CD4-positive, CD25-positive, alpha-beta regulatory T cell (primary cell): ENCODE results near the gene ARFIP2. TPM values are rescaled to one million over a fixed set of nuclear protein-coding genes. Genes with fewer than 3 reads are reported as not detected.
A peak's percentile ranks its signal among the peaks of the same experiment; 100 is the strongest.

Experiments
- ATAC-seq, 2 donors: fragments of 150-1000 bp; cut with Tn5 transposase; one replicate each; pipeline ENCODE4 v1.10.0; 2021; ENCODE audit warnings: low read depth in 2 of 2, moderate number of reproducible peaks in 2 of 2, moderate library complexity in 1 of 2
- DNase-seq, 3 donors: peaks; one replicate each; pipeline versions ENCODE4 v3.0.0 to v3.0.0-alpha.2; 2012 to 2022; ENCODE audit warnings: mixed read lengths in 1 of 3
- H3K27ac ChIP-seq: one replicate; pipeline ENCODE4 v1.7.0; 2013; ENCODE audit warnings: mild to moderate bottlenecking, low read length; ENCODE audit not compliant: insufficient read depth, poor library complexity, severe bottlenecking
- H3K27me3 ChIP-seq: one replicate; pipeline ENCODE4 v1.7.0; 2013; ENCODE audit warnings: low read length; ENCODE audit not compliant: control insufficient read depth, insufficient read depth
- H3K36me3 ChIP-seq: one replicate; pipeline ENCODE4 v1.7.0; 2013; ENCODE audit warnings: mild to moderate bottlenecking, low read length, moderate library complexity; ENCODE audit not compliant: control insufficient read depth, insufficient read depth
- H3K4me1 ChIP-seq: 2 replicates; pipeline ENCODE4 v1.7.0; 2013; ENCODE audit warnings: mild to moderate bottlenecking, low read length; ENCODE audit not compliant: insufficient read depth, control insufficient read depth, poor library complexity, severe bottlenecking
- H3K4me3 ChIP-seq: one replicate; pipeline ENCODE4 v1.7.0; 2013; ENCODE audit warnings: low read depth, mild to moderate bottlenecking, low read length, moderate library complexity
- H3K9me3 ChIP-seq, 2 experiments: 1 replicate in 1 of 2; 2 replicates in 1 of 2; pipeline ENCODE4 v1.7.0; 2013; ENCODE audit warnings: low read length in 2 of 2, mild to moderate bottlenecking in 1 of 2, moderate library complexity in 1 of 2; ENCODE audit not compliant: control insufficient read depth in 2 of 2
- H3K27ac Mint-ChIP-seq, 3 donors: one replicate each; pipeline ENCODE4 v1.8.0; 2020 to 2022; ENCODE audit warnings: mild to moderate bottlenecking in 3 of 3, mixed read lengths in 3 of 3, moderate library complexity in 2 of 3
- H3K27me3 Mint-ChIP-seq: one replicate; pipeline ENCODE4 v1.8.0; 2022; ENCODE audit warnings: mild to moderate bottlenecking, mixed read lengths
- H3K36me3 Mint-ChIP-seq: one replicate; pipeline ENCODE4 v1.8.0; 2020; ENCODE audit warnings: mixed read lengths
- H3K4me1 Mint-ChIP-seq, 4 donors: one replicate each; pipeline ENCODE4 v1.8.0; 2020 to 2022; ENCODE audit warnings: mixed read lengths in 4 of 4, mild to moderate bottlenecking in 1 of 4
- H3K4me3 Mint-ChIP-seq, 4 donors: one replicate each; pipeline ENCODE4 v1.8.0; 2020 to 2022; ENCODE audit warnings: mild to moderate bottlenecking in 4 of 4, mixed read lengths in 4 of 4, moderate library complexity in 3 of 4
- H3K9me3 Mint-ChIP-seq, 7 donors: one replicate each; pipeline ENCODE4 v1.8.0; 2020 to 2022; ENCODE audit warnings: mixed read lengths in 7 of 7, mild to moderate bottlenecking in 3 of 7, moderate library complexity in 2 of 7
- polyA plus RNA-seq, 4 donors: library from polyadenylated mRNA; unstranded; fragments of 300-500 nt; fragmentation: Illumina TruSeq; gene quantifications; one replicate each; pipeline ENCODE4 v1.2.3, GENCODE V29; 2021
- total RNA-seq: library from RNA; stranded (reverse); gene quantifications from one replicate; pipeline ENCODE4 v1.2.3, GENCODE V29; 2022

Gene ARFIP2
- total and polyA plus RNA-seq, 5 donors from 2014 or later = 33.0 to 45.4 (median 37.6) TPM

- no peaks in the 10 kb centered on the region for H3K27me3 ChIP-seq
- H3K27me3 Mint-ChIP-seq = no peaks in the 10 kb centered on the region
- H3K27ac Mint-ChIP-seq = peak overlapping the region in 2 of 3 donors; percentile 22 to 60
- no peak overlapping the region for H3K27ac ChIP-seq
- peak overlapping the region; percentile 26 for H3K4me3 ChIP-seq
- H3K4me1 ChIP-seq = peaks cover 16% of the 10 kb centered on the region
- DNase-seq (no peak), ATAC-seq (no peak)
- H3K4me1 Mint-ChIP-seq = peaks cover 5 to 33% (median 14%) of the 10 kb centered on the region in 4 donors
- peaks cover 6% of the 10 kb centered on the region for H3K36me3 ChIP-seq
- no peaks in the 10 kb centered on the region for H3K9me3 ChIP-seq
- peaks cover 3% of the 10 kb centered on the region for H3K36me3 Mint-ChIP-seq
- peak overlapping the region; percentile 78 to 88 (median 83) for H3K4me3 Mint-ChIP-seq
- no peaks in the 10 kb centered on the region for H3K9me3 Mint-ChIP-seq
These were observed 8.2 kb downstream of the ARFIP2 start for GRCh38 chr11:6472934-6473333.

- Mint-ChIP-seq H3K36me3 (peaks cover 16% of the 10 kb centered on the region), H3K27me3 (no peaks in the 10 kb centered on the region), H3K9me3 (no peaks in the 10 kb centered on the region), H3K4me1 (peaks cover 5 to 24% (median 14%) of the 10 kb centered on the region in 4 donors), H3K4me3 (no peak overlapping the region), H3K27ac (no peak overlapping the region)
- Histone ChIP-seq H3K36me3 (peaks cover 10% of the 10 kb centered on the region), H3K27me3 (no peaks in the 10 kb centered on the region), H3K9me3 (no peaks in the 10 kb centered on the region), H3K27ac (no peak overlapping the region), H3K4me1 (peaks cover 16% of the 10 kb centered on the region), H3K4me3 (no peak overlapping the region)
- ATAC-seq (no peak), DNase-seq (no peak)
These were observed 11.5 kb downstream of the ARFIP2 start for GRCh38 chr11:6469599-6469998.

- no peak for DNase-seq
- peaks cover 23% of the 10 kb centered on the region for H3K36me3 Mint-ChIP-seq
- Histone ChIP-seq H3K36me3 (peaks cover 16% of the 10 kb centered on the region), H3K4me3 (no peak overlapping the region), H3K4me1 (peaks cover 12% of the 10 kb centered on the region), H3K27ac (no peak overlapping the region), H3K9me3 (no peaks in the 10 kb centered on the region), H3K27me3 (no peaks in the 10 kb centered on the region)
- no peak overlapping the region for H3K27ac Mint-ChIP-seq
- H3K4me3 Mint-ChIP-seq = no peak overlapping the region
- peaks cover 5 to 17% (median 11%) of the 10 kb centered on the region in 4 donors for H3K4me1 Mint-ChIP-seq
- no peak for ATAC-seq
- H3K27me3 Mint-ChIP-seq = no peaks in the 10 kb centered on the region
- no peaks in the 10 kb centered on the region for H3K9me3 Mint-ChIP-seq
These were observed 12.2 kb downstream of the ARFIP2 start for GRCh38 chr11:6468712-6469495.

- Histone ChIP-seq H3K4me1 (no peaks in the 10 kb centered on the region), H3K9me3 (no peaks in the 10 kb centered on the region), H3K4me3 (no peak overlapping the region), H3K27ac (no peak overlapping the region), H3K27me3 (no peaks in the 10 kb centered on the region), H3K36me3 (peaks cover 33% of the 10 kb centered on the region)
- no peak for DNase-seq
- H3K9me3 Mint-ChIP-seq = no peaks in the 10 kb centered on the region
- no peak overlapping the region for H3K4me3 Mint-ChIP-seq
- ATAC-seq = no peak
- peaks cover 33% of the 10 kb centered on the region for H3K36me3 Mint-ChIP-seq
- H3K27me3 Mint-ChIP-seq = no peaks in the 10 kb centered on the region
- peaks cover 0 to 2% (median 0%) of the 10 kb centered on the region in 4 donors for H3K4me1 Mint-ChIP-seq
- no peak overlapping the region for H3K27ac Mint-ChIP-seq
These were observed 22.1 kb downstream of the ARFIP2 start for GRCh38 chr11:6459099-6459450.

- no peak for ATAC-seq
- peaks cover 32% of the 10 kb centered on the region for H3K36me3 Mint-ChIP-seq
These were observed 22.6 kb downstream of the ARFIP2 start for GRCh38 chr11:6458352-6459098.

GRCh38 chr11:6457581-6458320, 23.4 kb downstream of the ARFIP2 start:
- no peak overlapping the region for H3K27ac Mint-ChIP-seq

More at GRCh38 chr11:6458352-6459098, 22.6 kb downstream of the ARFIP2 start:
- H3K27ac Mint-ChIP-seq = no peak overlapping the region
- Histone ChIP-seq H3K27ac (no peak overlapping the region), H3K9me3 (no peaks in the 10 kb centered on the region), H3K36me3 (peaks cover 29% of the 10 kb centered on the region), H3K27me3 (no peaks in the 10 kb centered on the region), H3K4me1 (no peaks in the 10 kb centered on the region), H3K4me3 (no peak overlapping the region)
- H3K4me1 Mint-ChIP-seq = no peaks in the 10 kb centered on the region
- no peaks in the 10 kb centered on the region for H3K9me3 Mint-ChIP-seq
- no peak for DNase-seq
- no peak overlapping the region for H3K4me3 Mint-ChIP-seq
- no peaks in the 10 kb centered on the region for H3K27me3 Mint-ChIP-seq

GRCh38 chr11:6456361-6457073, 24.6 kb downstream of the ARFIP2 start:
- Histone ChIP-seq H3K27ac (no peak overlapping the region), H3K36me3 (peaks cover 28% of the 10 kb centered on the region), H3K4me3 (no peak overlapping the region), H3K9me3 (no peaks in the 10 kb centered on the region), H3K4me1 (no peaks in the 10 kb centered on the region), H3K27me3 (no peaks in the 10 kb centered on the region)
- Mint-ChIP-seq H3K36me3 (peaks cover 34% of the 10 kb centered on the region), H3K4me3 (no peak overlapping the region), H3K9me3 (no peaks in the 10 kb centered on the region), H3K27me3 (no peaks in the 10 kb centered on the region), H3K27ac (no peak overlapping the region), H3K4me1 (no peaks in the 10 kb centered on the region)
- no peak for DNase-seq
- no peak for ATAC-seq

More at GRCh38 chr11:6457581-6458320, 23.4 kb downstream of the ARFIP2 start:
- Histone ChIP-seq H3K4me3 (no peak overlapping the region), H3K27me3 (no peaks in the 10 kb centered on the region), H3K4me1 (no peaks in the 10 kb centered on the region), H3K36me3 (peaks cover 28% of the 10 kb centered on the region), H3K27ac (no peak overlapping the region), H3K9me3 (no peaks in the 10 kb centered on the region)
- ATAC-seq = no peak
- no peaks in the 10 kb centered on the region for H3K27me3 Mint-ChIP-seq
- H3K4me1 Mint-ChIP-seq = no peaks in the 10 kb centered on the region
- no peak overlapping the region for H3K4me3 Mint-ChIP-seq
- peaks cover 36% of the 10 kb centered on the region for H3K36me3 Mint-ChIP-seq
- H3K9me3 Mint-ChIP-seq = no peaks in the 10 kb centered on the region
- no peak for DNase-seq
